CD1c-positive myeloid dendritic cell (primary cell): ENCODE measurements around the gene CDC37.
"Not testable (repeated sequence)": the region's sequence is repeated elsewhere in the genome, so short reads cannot be mapped to it uniquely, and the experiment has no call there.

Experiments used
- DNase-seq: peaks from one replicate; pipeline ENCODE4 v3.0.0-alpha.2; 2016; ENCODE audit errors: extremely low spot score

CDC37 gene

DNA sequence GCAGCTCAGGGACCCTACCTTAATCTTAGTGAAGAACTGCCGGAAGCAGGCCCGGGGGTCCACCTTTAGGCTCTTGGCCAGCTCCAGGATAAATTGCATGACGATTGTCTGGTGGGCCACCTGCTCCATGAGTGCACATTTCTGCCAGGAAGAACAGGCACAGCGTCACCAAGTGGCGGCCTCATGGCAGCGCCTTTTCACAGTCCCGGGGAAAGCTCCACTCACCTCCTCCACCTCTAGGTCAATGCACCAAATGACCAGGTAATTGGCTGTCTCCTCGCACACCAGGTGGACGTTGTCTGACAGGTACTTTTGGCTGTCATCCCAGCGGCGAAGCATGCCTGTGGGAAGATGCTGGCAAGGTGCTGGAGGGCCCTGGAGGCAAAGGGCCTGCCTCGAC lies 8.3 kb downstream of the CDC37 start:
- no peak for DNase-seq

DNA sequence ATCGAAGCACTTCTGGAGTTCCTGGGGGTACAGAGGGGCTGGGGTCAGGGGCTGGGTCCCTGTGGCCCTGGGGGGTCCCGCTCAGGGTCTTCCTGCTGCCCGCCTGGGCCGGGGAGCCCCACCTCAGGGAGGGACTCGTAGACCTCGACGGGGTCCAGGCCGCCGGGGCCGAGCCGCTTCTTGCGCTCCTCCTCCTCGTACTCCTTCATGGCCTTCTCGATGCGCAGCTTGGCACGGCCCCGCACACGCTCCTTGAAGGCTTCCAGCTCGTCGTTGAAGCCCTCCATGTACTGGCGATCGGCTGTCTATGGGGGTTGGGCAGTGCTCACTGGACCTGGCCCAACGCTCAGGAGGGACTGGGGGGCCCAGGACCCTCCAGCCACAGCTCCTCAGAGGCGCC lies 10.2 kb downstream of the CDC37 start:
- no peak for DNase-seq

DNA sequence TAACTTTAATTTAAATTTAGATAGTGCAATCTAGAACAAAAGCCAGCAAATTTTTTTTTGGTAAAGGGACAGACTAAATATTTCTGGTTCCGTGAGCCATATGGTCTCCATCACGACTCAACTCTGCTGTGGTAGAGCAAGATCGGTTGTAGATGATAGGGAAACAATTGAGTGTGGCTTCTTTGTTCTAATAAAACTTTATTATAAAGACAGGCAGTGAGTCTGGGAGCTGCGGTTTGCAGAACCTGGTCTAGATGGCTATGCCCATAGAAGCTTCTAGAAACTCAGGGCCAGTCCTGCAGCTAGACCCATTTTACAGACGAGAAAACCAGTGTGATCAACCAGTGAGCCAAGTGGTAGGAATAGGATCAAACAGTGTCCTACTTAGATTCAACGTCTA lies 11.2 kb downstream of the CDC37 start:
- no peak for DNase-seq

DNA sequence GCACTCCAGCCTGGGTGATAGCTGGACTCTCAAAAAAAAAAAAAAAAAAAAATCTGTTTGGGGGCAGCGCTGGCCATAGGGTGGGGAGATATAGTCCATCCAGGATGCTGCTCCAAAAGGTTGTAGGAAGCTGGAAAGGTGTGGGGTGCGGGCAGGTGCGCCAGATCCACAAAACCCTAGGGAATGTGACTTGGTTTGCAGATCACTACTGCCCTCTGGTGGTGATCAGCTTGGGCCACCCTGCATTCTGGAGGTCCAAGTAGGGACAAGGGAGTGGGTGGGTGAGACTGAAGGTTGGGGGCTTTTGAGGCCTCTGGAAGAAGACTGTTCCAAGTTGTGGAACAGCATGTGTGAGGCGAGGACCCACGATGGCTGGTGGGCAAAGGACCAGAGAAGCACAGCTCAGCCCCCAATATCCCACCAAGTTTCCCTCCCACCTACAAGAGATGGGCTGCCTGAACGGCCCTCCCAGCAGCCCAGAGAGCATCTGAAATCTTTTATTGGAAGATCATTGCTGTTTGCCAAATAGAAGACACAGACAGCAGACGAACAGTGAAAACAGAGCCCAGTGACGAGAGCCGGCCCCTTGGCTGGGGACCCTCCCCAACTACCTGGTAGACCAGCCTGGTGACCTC lies 12.6 kb downstream of the CDC37 start:
- peak; percentile 76 for DNase-seq

DNA sequence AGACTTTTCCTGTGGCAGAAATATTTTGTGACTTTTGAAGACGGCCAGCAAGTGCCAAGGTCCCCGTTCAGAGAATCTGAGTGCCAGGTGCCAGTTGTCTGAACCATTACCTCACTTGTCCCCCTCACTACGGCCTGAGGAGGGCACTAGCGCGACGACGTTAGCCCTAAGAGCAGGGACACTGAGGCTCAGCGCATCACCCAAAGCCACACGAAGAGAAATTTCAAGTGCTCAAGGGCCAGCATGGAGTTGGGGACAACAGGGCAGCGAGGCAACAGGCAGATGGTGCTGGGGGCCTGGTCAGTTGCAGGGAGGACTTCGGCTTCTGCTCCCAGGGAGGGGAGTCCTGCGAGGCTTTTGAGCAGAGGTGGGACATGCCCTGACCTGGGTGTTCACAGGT lies 13.5 kb downstream of the CDC37 start:
- DNase-seq, result no peak

DNA sequence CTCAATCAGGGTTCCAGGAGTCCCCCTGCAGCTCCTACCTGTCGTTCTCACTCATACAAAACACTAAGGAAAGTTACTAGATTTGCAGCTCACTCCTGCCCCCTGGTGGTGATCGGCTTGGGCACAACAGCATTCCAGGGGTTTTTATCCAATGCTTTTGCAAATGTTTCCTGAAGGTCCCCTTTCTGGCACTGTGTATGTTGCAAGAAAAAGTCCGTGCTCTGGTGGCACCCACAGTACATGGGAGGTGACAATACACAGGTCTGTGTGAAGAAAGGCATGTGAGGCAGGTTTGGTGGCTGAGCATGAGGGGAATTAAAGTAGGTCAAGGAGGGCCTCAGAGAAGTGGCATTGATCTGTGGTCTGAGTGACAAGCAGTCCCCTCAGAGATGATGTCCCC lies 14.4 kb downstream of the CDC37 start:
- peak; percentile 88 for DNase-seq

DNA sequence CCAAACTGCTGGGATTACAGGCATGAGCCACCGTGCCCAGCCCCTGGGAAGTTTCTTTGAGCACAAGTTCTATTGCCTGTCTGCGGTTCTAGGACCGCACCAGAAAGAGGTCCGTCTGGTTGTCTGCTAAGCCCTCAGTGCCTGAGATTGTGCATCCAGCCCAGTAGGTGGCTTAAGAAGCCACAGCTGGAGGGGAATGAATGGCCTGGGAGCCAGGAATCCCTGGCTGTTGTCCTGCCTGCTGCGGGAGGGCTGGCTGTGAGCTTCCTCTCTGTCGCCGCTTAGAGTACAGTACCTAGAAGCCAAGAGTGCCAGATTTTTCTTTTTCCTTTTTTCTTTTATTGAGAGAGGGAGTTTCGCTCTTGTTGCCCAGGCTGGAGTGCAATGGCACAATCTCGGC lies 18.8 kb downstream of the CDC37 start:
- DNase-seq, result no peak

DNA sequence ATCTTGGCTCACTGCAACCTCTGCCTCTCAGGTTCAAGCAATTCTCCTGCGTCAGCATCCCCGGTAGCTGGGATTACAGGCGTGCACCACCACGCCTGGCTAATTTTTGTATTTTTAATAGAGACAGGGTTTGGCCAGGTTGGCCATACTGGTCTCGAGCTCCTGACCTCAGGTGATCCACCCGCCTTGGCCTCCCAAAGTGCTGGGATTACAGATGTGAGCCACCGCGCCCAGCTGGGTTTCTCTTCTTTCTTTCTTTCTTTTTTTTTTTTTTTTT lies 20.2 kb downstream of the CDC37 start:
- not testable (repeated sequence) for DNase-seq

DNA sequence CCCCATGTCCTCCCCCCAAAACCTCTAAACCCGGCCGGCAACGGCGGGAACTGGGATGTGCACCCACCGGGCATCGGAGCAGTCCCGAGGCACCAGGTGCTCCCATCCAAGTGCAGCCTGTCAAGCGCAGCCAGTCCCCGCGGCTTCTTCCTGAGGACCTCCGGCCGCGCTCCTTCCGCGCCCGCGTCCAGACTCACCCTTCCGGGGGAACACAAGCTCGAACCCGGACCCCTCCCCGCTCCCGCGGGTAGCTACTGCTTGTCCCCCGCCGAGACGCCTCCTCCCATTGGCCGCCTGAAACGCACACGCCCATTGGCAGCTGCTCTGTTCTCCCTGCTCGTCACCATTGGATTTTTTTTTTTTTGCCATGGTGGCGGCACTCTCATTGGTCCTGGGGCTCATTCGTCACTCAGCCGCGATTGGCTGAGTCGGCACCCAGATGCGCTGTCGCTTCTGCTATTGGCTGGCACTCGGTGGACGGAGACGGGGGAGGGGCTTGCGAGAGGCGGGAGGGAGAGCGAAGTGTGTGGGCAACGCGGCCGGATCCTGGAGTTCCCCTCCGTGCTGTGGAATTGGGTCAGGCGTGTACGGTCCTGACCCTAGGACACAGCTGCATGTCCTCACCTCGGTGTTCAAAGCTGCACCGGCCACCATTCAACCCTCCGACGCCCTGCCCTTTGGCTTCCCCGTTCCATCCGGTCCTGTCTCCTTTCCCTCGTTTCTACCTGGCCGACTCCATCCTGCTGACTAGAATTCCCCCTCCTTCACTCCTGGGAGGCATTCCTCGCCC lies 22.8 kb downstream of the CDC37 start, which contains the start of gene TYK2:
TSS of gene TYK2 (minus strand) at position 260 of the 790 bp plus-strand sequence. CDS start 2,166 bp downstream, outside the sequence.
- DNase-seq, result peak; percentile 99

DNA sequence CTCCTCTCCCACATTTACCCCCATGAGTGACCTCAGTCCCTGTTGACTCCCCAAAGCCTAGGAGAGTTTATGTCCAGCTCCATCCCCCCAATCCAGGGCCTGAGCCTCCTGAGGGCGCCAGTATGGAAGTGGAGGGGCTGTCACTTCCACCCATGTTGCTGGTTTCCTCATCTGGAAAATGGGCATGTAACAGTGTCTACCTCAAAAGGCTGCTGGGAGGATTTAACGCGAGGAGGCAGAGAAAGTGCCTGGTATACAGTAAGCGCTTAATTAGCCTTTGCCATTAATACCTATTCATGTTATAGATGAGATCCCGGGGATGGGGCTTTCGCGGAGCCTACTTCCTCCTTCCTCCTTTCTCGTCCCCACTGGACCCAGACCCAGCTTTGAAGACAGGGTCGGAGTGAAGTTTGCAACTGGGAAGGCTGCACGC lies 23.4 kb downstream of the CDC37 start:
- no peak for DNase-seq

DNA sequence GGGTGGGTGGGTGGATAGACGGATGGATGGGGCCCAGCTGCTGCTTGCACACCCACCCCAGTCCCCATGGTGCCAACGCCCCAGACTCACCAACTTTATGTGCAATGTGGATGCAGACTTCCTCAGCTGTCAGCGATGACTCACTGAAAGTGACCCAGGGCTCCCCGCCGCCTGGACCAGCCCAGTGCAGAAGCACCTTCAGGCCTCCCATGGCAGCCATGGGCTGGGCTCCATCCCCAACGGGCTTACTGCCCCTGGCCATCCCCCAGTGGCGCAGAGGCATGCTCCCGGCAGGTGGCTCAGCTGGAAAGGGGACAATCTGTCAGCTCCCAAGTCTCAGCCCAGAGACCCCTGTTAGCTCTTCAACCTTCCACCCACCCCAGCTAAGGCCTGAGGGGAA lies 25.2 kb downstream of the CDC37 start:
- DNase-seq, result no peak

DNA sequence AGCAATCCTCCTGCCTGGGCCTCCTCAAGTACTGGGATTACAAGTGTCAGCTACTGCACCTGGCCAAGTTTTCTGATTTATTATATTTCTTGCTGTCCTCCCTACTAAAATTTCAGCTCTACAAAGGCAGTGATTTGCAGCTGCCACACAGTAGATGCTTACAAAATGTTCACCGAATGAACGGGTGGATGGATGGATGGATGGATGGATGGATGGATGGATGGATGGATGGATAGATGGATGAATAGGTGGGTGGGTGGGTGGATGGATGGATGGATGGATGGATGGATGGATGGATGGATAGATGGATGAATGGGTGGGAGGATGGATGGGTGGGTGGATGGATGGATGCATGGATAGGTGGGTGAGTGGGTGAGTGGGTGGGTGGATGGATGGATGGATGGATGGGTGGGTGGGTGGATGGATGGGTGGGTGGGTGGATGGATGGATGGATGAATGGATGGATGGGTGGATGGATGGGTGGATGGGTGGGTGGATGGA lies 26.2 kb downstream of the CDC37 start:
- DNase-seq, result not testable (repeated sequence)

DNA sequence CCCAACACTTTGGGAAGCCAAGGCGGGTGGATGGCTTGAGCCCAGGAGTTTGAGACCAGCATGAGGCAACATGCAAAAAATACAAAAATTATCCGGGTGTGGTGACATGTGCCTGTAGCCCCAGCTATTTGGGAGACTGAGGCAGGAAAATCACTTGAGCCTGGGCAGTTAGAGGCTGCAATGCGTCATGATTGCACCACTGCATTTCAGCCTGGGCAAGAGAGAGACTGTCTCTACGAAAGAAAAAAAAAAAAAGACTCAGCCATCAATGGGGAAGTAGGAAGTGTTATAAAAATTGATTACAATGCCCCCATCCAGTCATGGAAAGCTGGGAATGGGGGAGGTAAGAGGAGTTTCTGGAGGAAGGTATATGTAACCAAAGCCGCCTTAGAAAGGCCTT lies 28.4 kb downstream of the CDC37 start:
- peak; percentile 43 for DNase-seq

DNA sequence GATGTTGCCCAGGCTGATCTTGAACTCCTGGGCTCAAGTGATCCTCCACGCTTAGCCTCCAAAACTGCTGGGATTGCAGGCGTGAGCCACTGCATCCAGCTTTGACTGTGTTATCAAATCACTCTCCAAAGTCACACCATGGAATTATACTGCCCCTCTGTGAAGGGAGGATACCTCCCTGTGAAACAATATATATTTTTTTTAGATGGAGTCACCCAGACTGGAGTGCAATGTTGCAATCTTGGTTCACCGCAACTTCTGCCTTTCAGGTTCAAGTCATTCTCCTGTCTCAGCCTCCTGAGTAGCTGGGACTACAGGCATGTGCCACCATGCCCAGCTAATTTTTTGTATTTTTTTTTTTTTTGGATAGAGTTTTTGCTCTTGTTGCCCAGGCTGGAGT lies 30.7 kb downstream of the CDC37 start:
- DNase-seq, result peak; percentile 88

DNA sequence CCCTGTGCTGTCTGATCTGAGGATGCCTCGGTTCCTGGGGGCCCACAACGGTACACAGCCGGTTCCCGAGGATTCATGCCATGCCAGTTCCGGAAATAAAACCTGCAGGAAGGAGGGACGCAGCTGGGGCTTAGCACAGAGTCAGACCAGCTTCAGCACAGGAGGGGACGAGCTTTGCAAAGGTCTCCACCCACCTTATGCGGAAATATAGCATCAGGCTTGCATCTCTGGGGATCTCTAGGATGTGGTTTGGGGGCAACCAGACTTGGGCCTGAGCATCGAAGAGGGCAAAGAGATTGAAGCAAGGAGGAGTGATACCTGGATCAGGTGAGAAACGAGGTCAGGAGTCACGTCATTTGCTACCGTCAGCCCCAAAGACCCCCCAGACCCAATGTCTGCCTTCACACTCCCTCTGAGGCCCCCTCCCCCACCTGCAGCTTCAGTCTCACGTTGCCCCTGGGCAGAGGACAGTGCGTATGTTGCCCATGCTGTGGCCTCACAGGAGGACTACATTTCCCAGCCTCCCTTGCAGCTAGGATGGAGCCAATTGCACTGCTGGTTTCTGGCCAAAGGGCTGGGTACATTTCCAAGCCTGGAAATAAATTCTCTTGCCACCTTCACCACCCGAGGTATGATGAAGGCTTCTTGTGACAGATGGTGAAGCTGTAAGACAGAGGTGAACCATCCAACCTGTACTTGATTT lies 35.1 kb downstream of the CDC37 start:
- no peak for DNase-seq

DNA sequence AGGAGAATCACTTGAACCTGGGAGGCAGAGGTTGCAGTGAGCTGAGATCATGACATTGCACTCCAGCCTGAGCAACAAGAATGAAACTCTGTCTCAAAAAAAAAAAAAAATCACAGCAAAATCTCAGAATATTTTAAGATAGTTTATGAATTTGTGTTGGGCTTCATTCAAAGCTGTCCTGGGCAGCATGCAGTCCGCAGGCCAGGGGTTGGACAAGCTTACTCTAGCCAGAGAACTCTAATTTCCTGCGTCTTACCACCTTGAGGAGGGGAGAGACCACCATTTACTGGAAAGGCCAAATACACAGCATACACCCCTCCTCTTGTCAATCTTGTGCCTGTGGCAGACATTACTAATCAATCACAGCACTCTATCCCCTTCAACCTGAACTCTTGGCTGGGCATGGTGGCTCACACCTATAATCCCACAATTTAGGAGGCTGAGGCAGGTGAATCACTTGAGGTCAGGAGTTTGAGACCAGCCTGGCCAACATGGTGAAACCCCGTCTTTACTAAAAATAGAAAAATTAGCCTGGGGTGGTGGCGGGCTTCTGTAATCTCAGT lies 36.3 kb downstream of the CDC37 start:
- not testable (repeated sequence) for DNase-seq

DNA sequence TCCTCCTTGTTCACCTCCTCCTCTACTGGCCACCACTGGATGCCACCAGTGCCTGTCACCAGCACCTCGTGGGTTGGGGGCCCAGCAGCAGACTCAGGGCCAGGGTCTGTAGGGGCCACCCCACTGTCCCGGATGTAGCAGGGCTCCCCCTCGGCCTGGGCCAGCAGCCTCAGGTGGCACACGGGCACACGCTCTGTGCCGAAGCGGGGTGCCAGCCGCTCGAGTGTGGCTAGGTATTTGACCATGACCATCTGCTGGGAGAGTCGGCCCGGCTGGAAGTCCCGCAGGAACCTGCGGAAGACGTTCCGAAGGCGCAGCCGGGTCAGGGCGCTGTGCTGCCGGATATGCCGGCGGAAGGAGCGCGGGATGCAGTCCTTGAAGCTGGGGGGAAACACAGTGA lies 37.8 kb downstream of the CDC37 start:
- no peak for DNase-seq

DNA sequence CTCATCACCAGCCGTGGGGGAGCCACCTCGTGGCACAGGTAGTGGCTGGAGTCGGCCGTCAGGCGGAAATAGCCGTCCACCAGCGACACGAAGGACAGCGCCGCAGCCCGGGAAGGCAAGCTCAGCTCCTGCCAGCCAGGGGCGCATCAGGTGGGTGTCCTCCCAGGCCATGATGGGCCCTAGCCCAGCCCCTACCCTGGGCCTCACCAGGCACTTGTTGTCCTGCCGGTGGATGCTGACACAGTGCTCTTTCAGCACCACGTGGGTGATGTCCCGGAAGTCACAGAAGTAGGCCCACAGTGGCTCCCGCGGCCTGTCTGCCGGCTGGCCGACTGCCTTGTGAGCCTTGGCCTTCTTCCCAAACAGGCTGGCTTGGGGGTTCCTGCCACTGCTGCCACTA lies 38.7 kb downstream of the CDC37 start:
- no peak for DNase-seq

DNA sequence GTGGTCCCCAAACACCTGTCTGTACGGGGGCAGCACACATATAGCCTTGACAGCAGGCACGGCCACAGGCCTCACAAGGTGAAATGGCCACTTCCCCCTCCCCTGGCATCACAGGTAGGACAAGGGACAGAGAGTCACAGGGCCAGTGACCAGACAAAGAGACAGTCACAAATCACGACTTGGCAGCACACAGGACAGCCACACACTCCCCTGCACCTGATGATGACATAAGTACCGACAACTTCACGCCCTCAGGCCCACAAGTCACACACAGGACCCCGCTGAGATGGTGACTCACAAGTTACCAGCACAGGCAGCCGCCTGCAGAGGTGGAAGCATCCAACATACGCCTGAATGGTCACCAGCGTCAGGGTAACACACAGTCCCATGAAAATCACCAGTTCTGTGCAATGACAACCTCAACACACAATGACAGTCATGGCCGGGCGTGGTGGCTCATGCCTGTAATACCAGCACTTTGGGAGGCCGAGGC lies 39.5 kb downstream of the CDC37 start:
- DNase-seq, result no peak

DNA sequence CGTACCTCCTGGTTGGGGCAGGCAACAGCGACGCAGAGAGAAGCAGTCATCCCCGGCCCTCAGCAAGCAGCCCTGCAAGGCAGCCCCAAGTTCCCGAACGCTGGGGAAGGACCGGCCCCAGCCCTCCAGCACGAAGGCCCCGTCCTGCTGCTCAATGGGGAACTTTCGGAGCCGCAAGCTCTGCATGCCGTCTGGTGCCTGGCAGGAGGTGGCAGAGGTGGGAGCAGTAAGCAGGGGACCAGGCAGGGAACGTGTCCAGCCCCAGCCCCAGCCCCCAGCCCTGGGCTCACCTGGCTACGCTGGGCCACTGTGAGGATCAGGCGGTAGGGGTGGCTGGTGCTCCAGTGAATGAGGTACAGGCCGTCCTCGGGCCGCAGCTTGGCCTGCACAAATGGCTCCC lies 41.1 kb downstream of the CDC37 start:
- DNase-seq, result no peak

DNA sequence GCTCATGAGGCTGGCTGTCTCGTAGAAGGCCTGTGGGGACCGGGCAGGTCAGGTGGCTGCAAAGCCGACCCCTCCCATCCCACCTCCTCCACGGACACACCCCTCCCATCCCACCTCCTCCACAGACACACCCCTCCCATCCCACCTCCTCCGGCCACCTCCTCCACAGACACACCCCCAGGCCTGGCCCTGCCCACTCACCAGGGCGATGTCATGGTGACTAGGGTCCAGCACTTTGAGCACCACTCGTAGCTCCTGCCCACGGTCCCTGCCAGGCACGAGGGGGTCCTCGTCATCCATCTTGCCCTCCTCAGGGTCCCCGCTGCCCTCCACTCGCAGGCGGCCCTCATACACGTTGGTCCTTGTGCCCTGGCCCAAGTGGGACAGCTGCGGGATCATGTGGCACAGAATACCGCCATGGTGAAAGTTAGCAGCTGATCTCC lies 41.8 kb downstream of the CDC37 start:
- no peak for DNase-seq

DNA sequence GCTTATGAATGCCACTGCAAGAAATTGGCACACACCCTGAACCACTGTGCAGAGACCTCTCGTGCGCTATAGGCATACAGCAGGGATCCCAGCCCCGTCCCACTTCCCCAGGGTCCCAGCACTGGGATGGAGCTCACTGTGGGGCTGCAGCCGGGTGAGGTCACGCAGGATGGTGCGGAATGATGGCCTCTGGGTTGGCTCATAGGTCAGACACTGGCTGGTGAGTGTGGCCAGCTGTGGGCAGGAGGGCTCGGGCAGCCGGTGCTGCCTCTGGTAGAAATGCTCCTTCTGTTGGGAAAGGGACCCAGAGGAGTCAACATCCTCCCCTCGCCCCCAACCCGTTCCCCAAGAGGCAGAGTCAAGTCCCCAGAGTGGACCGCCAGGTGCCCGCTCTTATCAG lies 46.9 kb downstream of the CDC37 start:
- no peak for DNase-seq
